ENCODE results near the gene KYNU. TPM values are rescaled to one million over a fixed set of nuclear protein-coding genes. Genes with fewer than 3 reads are reported as not detected.

KYNU gene
- total RNA-seq, 1 donor from 2014 or later, result not detected

DNA sequence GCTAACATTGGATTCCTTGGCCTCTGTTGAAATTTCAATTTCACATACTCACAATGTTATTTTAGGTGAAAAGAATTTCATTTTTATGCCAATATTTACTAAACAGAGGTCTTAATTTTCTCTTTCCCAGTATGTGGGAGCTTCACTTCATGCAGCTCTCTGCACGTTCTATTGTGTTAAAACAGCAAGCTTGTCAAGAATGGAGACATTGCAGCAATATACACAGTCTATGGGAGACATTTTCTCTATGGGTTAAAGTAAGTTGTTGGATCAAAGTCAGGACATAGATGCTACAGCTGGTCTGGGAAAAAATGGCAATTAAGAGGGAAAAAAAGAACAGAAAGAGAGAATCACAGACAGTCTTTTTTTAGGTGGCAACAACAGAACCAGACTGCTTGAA, 181.4 kb downstream of the KYNU start:
- no peak overlapping the region for H3K4me2 ChIP-seq
- no peak for TF ChIP-seq EZH2phosphoT487 (IDR thresholded peaks at IDR 0.05)
- no peak for TF ChIP-seq CTCF (IDR thresholded peaks at IDR 0.05)
- TF ChIP-seq EZH2 (IDR thresholded peaks at IDR 0.05), result no peak
- Mint-ChIP-seq H3K4me1 (no peaks in the 10 kb centered on the region), H3K27me3 (ENCODE audit: insufficient read depth, low read depth) (no peaks in the 10 kb centered on the region), H3K4me3 (no peak overlapping the region), H3K27ac (no peak overlapping the region), H3K36me3 (peaks cover 3% of the 10 kb centered on the region), H3K9me3 (peaks cover 9% of the 10 kb centered on the region)
- no peaks in the 10 kb centered on the region for H3F3A ChIP-seq (ENCODE audit: low read depth)
- DNase-seq (ENCODE audit: low spot score), result no peak
- no peaks in the 10 kb centered on the region for H3K4me1 ChIP-seq
- no peaks in the 10 kb centered on the region for H3K27me3 ChIP-seq
- H3K4me3 ChIP-seq, result no peak overlapping the region
- no peak overlapping the region for H2AFZ ChIP-seq (replicated peaks)
- H4K20me1 ChIP-seq (ENCODE audit: low read depth), result no peaks in the 10 kb centered on the region
- peaks cover 4% of the 10 kb centered on the region for H3K9me3 ChIP-seq (ENCODE audit: low read depth)
- no peaks in the 10 kb centered on the region for H3K79me2 ChIP-seq (ENCODE audit: low read depth)
- H3K36me3 ChIP-seq, result no peaks in the 10 kb centered on the region
- H3K9ac ChIP-seq, result no peak overlapping the region
- H3K27ac ChIP-seq, result no peak overlapping the region

DNA sequence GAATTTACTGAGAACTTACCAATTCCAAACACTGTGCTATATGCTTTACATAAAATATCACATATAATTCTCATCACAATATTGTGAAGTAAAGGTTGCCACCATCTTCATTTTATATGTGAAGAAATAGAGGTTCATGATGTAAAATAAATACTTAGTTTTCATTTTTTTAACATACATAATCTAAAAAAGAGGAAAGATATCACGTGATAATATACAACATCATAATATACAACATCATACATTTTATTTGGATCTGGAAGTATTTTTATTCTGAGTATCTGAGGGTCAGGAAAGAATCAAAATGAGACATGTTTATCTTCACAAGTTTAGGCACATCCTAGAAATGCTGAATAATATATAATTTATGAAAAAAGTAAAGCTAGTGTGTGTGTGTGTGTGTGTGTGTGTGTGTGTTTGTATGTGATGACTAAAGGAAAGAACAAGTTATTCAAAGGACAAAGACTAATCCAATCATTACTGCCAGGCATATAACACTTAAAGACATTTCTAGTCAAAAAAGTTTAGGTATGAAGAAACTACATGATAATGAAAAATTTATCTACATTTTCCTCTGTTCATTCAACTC, 186.2 kb downstream of the KYNU start:
- no peak overlapping the region for H3K4me3 Mint-ChIP-seq
- Histone ChIP-seq H2AFZ (replicated peaks) (no peak overlapping the region), H3K4me2 (no peak overlapping the region), H3K27me3 (no peaks in the 10 kb centered on the region), H3K79me2 (ENCODE audit: low read depth) (no peaks in the 10 kb centered on the region), H3K27ac (no peak overlapping the region), H3K9ac (no peak overlapping the region), H3K36me3 (no peaks in the 10 kb centered on the region), H3K4me1 (no peaks in the 10 kb centered on the region), H3F3A (ENCODE audit: low read depth) (no peaks in the 10 kb centered on the region), H3K4me3 (no peak overlapping the region), H4K20me1 (ENCODE audit: low read depth) (no peaks in the 10 kb centered on the region), H3K9me3 (ENCODE audit: low read depth) (peaks cover 5% of the 10 kb centered on the region)
- H3K27me3 Mint-ChIP-seq (ENCODE audit: insufficient read depth, low read depth), result no peaks in the 10 kb centered on the region
- peaks cover 4% of the 10 kb centered on the region for H3K9me3 Mint-ChIP-seq
- no peaks in the 10 kb centered on the region for H3K4me1 Mint-ChIP-seq
- TF ChIP-seq CTCF (IDR thresholded peaks at IDR 0.05), result no peak
- H3K27ac Mint-ChIP-seq, result no peak overlapping the region
- no peak for DNase-seq (ENCODE audit: low spot score)
- H3K36me3 Mint-ChIP-seq, result no peaks in the 10 kb centered on the region

- no peak overlapping the region for H3K4me3 Mint-ChIP-seq
- H3K27me3 ChIP-seq, result no peaks in the 10 kb centered on the region
- no peaks in the 10 kb centered on the region for H4K20me1 ChIP-seq (ENCODE audit: low read depth)
- H3K27ac Mint-ChIP-seq, result no peak overlapping the region
- DNase-seq (ENCODE audit: low spot score), result no peak
- no peak overlapping the region for H2AFZ ChIP-seq (replicated peaks)
- TF ChIP-seq EZH2 (IDR thresholded peaks at IDR 0.05) (no peak), CTCF (IDR thresholded peaks at IDR 0.05) (no peak), EZH2phosphoT487 (IDR thresholded peaks at IDR 0.05) (no peak)
- H3F3A ChIP-seq (ENCODE audit: low read depth), result no peaks in the 10 kb centered on the region
- H3K9ac ChIP-seq, result no peak overlapping the region
- peaks cover 4% of the 10 kb centered on the region for H3K9me3 Mint-ChIP-seq
- no peaks in the 10 kb centered on the region for H3K36me3 Mint-ChIP-seq
- no peaks in the 10 kb centered on the region for H3K79me2 ChIP-seq (ENCODE audit: low read depth)
- no peak overlapping the region for H3K4me2 ChIP-seq
- peaks cover 5% of the 10 kb centered on the region for H3K9me3 ChIP-seq (ENCODE audit: low read depth)
- H3K4me1 ChIP-seq, result no peaks in the 10 kb centered on the region
- no peaks in the 10 kb centered on the region for H3K4me1 Mint-ChIP-seq
- no peaks in the 10 kb centered on the region for H3K36me3 ChIP-seq
- H3K27ac ChIP-seq, result no peak overlapping the region
- no peaks in the 10 kb centered on the region for H3K27me3 Mint-ChIP-seq (ENCODE audit: insufficient read depth, low read depth)
- H3K4me3 ChIP-seq, result no peak overlapping the region
These were observed 190.6 kb downstream of the KYNU start for GRCh38 chr2:143068094-143068493.

Data from neural progenitor cell (in vitro differentiated cells).